Esophagus squamous epithelium (tissue), 4 donors: ENCODE data around the gene UMAD1.

Experiments used
- POLR2A ChIP-seq, 4 donors: fragments of 450-650 bp; IDR thresholded peaks; one replicate each; pipeline ENCODE4 v1.6.1; 2017; ENCODE audit warnings: antibody characterized with exemption in 4 of 4, mild to moderate bottlenecking in 4 of 4, moderate library complexity in 3 of 4
- TF ChIP-seq, protein P1 (sequence below), 6 experiments: fragments of 450-650 bp in 4 of 6; fragments of 200-600 bp in 2 of 6; sonication (generic) in 2 of 6; IDR thresholded peaks; one replicate each; pipeline ENCODE4 v1.5.1; 2016 to 2019; ENCODE audit warnings: antibody characterized with exemption in 6 of 6, mild to moderate bottlenecking in 4 of 6, moderate library complexity in 4 of 6

DNA sequence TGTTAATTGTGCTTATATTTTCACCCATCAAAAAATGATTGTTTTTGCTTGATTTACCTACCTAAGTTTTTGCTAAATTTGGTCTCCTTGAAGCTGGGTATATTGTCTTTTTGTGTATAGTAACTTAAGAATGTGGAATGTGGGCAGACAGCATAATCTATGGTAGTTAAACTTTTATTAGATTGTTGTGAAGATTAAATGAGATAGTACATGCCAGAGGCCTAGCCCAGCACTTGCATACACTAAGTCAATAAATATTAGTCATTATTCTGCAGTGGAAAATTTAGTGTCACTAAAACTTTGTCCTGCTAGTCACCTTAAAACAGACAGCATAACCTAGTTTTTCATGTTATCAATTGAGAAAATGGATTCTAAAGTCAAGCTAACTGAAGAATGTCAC is 97.1 kb downstream of the UMAD1 start:
- TF ChIP-seq, protein P1, sequence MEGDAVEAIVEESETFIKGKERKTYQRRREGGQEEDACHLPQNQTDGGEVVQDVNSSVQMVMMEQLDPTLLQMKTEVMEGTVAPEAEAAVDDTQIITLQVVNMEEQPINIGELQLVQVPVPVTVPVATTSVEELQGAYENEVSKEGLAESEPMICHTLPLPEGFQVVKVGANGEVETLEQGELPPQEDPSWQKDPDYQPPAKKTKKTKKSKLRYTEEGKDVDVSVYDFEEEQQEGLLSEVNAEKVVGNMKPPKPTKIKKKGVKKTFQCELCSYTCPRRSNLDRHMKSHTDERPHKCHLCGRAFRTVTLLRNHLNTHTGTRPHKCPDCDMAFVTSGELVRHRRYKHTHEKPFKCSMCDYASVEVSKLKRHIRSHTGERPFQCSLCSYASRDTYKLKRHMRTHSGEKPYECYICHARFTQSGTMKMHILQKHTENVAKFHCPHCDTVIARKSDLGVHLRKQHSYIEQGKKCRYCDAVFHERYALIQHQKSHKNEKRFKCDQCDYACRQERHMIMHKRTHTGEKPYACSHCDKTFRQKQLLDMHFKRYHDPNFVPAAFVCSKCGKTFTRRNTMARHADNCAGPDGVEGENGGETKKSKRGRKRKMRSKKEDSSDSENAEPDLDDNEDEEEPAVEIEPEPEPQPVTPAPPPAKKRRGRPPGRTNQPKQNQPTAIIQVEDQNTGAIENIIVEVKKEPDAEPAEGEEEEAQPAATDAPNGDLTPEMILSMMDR (IDR thresholded peaks at IDR 0.05): no peak
- TF ChIP-seq POLR2A (IDR thresholded peaks at IDR 0.05): no peak
